ENCODE results near the gene CCDC88C.

Gene CCDC88C

DNA sequence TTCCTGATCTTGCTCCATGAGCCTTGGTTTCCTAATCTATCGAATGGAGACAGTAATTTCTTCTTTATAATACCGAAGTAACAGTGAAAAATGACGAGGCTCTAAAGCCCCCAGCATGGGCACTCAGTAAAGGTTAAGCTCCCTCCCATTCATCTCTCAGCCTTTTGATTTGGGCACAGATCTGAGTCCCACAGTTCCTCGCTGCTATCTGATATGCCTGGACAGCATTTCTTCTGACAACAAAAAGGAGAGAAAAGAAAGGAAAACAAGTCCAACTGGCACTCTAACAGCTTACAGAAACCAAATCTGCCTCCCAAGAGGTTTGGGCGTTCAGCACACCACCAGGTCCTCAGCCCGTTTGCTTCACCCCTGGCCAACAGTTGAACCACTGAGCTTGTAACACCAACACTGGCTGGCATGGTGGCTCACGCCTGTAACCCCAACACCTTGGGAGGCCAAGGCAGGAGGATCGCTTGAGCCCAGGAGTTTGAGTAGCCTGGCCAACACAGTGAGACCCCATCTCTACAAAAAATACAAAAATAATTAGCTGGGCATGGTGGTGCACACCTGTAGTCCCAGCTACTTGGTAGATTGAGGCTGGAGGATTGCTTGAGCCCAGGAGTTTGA lies 19.5 kb downstream of the CCDC88C start:
- DNase-seq: no peak

- DNase-seq: no peak
These were observed 20.4 kb downstream of the CCDC88C start for GRCh38 chr14:91396959-91397815.

- DNase-seq: no peak
These were observed 21.5 kb downstream of the CCDC88C start for GRCh38 chr14:91396013-91396660.

GRCh38 chr14:91395466-91395865 lies 22.2 kb downstream of the CCDC88C start:
- DNase-seq: no peak

- no peak for DNase-seq
These were observed 23.2 kb downstream of the CCDC88C start for GRCh38 chr14:91394105-91395081.

DNA sequence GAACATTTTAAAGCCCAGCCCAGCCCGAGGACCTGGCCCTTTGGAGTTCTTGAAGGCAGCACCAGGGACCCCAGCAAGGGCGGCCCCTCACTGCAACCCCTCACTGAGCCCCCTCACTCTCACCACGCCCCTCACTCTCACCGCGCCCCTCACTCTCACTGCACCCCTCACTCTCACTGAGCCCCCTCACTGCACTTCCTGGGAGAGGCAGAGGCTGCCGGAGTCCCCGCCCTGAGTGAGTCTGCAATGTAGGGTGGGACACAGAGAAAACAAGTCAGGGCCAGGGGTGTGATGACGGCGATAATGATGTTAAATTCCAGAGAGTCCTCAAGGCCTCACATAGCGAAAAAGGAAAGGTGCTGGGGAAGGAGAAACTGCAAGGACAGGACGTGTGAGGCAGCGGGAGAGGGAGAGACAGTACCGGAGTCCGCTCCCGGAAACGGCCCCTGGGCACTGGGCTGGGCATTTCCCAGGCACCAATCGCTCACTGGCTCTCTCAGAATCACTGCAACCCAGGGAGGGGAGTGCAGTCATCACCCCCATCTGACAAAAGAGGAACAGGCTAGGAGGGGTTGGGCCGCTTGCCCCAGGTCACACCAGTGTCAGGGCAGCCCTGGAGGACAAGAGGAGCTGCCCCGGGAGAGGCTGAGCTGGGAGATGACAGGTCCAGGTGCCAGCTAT lies 24.9 kb downstream of the CCDC88C start:
- DNase-seq: no peak

DNA sequence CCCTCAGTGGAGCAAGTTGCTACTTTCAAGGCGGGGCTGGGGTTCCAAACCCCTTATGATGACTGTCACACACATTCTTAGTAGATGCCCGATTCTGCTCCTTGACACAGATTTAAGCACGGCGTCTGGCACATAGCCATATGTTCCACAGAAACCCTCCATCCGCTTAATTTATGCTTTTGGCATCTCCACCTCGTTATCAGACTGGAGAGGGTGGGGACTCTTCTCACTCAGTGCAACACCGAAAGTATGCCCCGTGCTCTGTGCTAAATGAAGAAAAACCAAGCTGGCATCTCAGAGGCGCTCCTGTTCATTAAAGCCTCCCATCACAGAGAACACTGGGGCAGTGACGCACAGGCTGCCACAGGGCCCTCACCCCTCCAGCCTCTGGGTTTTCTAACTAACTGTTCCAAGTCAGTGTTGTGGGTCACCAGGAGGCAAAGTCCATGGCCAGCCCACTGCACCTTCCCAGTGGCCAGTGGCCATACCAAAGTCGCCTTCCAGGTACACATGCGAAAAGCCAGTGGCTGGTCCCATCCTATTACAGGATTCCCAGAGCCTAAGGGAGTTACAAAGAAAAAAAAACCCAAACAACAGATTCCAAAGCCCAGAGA lies 27.3 kb downstream of the CCDC88C start:
- no peak for DNase-seq

GRCh38 chr14:91389150-91389549 lies 28.5 kb downstream of the CCDC88C start:
- DNase-seq: no peak

- DNase-seq: no peak
These were observed 29.1 kb downstream of the CCDC88C start for GRCh38 chr14:91388551-91388975.

DNA sequence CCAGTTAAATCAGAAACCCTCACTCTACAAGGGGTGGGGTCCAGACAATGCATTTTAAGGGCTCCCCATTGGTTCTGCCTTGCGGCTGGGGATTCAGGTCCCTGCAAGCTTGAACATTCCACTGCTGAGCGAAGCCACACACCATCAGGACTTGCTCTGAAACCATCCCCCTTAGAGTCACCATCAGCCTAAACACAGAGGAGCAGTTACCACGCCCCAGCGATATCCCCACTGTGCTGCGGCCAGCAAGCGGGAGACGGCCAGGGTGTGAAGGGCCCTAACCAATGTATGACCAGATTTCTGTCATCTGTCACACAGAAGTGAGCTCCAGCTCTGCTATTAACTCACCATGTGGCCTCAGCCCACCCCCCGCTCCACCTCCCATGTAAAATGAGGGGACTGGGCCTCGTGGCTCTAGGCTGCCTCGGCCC lies 29.7 kb downstream of the CCDC88C start:
- no peak for DNase-seq

GRCh38 chr14:91387169-91387835 lies 30.3 kb downstream of the CCDC88C start:
- DNase-seq: peak; percentile 39

GRCh38 chr14:91385697-91386096 lies 31.9 kb downstream of the CCDC88C start:
- DNase-seq: no peak

DNA sequence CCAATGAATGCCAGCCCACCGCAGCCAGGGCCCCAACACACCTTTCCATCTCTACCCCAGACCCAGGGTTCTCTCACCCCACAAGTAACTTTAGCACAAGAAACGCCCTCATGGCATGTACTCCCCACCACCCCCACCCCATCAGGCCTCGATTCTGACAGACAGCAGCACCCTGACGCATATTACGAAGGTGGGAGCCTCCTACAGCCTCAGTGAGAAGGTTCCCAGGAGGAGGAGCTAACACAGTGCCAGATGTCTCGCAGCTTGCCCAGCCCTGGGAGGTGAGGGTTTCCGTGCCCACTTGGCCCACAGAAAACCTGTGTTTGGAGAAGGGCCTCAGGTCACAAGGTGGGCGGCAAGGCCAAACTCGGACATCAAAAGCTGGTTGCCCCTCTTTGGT lies 32.4 kb downstream of the CCDC88C start:
- DNase-seq: no peak

GRCh38 chr14:91383439-91383838 lies 34.2 kb downstream of the CCDC88C start:
- no peak for DNase-seq

DNA sequence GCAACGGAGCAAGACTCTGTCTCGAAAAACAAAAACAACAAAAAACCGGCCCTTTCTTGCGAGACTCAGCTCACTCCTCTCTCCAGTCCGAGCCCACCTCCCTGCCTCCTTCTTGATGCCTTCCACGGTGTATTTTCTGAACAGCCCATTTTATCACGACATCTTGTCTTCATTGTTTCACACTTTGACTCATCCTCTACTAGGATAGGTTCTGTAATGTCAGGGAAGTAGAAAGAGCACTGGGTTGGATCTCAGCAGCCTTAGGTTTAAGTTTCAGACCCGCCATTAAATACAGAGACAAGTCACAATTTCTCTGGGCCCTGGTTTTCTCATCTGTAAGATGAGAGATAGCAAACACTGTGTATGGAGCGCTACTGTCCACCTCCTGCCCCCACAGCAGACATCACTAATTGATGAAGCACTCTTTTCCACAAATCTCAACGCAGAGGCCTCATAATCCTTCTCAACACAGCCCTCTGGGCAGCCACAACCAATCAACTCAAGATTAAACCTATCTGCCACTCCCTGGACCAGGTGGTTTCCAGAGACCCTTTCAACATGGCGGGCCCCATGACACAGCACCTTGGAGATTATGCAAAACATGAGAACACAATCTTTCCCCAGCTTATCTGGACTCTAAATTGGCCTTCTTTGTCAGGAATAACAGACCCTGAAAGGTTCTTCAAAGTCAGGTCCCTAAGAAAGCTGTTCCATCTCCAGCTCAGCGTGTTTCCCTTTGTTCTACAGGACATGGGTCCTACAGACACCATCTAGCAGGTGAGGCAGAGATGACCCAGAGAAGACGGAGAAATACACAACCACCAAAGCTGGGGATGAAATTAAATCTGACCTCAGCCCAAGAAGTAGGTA lies 35.6 kb downstream of the CCDC88C start:
- no peak for DNase-seq

DNA sequence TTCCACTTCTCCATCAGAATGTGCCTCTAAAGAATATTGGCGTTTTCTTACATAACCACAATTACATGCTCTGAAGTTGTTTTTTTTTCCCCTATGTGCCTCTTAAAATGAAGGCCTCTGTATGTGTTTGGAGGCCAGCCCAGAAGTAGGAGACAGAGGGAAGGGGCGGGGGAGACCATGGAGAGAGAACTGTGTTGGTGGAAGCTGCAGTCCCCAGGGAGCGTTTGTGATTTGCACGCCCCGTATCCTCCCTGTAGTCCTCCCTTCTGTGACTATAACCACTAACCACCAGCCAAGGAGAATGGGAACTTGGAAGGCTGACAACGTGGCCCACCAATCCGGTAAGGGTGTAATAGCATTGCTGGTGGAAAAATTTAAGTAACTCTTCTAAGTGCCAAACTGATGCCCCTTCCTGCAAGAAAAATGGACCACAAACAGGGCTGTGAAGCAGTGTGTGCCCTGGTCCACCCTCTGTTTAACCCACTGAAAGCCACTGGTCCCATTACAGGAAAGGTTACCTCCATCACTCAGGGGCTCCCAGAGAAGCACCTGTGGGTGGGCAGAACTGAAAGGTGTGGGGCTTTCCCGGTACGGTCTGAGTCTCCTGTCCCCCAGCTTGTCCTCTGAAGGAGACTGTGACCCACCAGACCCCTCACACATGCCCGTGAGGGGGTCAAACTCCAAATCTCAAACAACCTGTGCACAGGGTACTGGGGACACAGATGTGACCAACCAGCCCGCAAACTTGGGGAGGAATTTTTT lies 36.8 kb downstream of the CCDC88C start:
- no peak for DNase-seq

DNA sequence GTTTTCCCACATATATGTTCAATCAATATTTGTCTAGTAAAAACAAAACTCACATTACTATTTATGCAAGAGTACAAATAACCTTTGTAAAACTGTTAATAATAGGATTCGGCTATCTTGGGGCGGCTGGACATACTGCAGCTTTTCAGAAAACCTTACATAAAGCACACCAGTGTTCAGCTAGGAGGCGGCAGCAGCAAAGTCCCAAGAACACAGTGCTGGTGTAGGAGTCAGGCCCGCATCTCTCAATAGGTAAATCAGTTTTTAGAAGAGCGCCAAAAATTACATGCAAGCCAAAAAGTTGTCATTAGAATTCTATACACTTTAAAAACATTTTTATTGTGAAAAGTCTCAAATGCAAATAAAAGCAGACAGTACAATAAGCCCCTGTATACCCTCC lies 37.5 kb downstream of the CCDC88C start:
- no peak for DNase-seq

DNA sequence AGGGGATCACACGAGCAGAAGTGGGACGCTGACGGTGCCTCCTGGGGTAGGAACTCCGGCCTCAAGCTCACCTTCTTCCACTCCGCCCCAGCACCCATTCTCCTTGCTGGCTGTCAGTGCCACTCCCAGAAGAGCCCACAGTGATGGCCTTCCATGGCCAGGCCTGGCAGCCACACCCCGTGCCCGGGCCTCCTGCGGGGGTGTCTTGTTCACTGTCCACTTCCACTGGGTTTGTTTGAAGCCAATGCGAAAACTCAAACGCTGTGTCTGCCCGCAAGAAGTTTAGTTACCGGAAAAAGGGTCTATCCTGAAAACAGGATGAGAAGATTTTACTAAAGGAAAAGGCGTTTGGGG lies 38.1 kb downstream of the CCDC88C start:
- DNase-seq: no peak

DNA sequence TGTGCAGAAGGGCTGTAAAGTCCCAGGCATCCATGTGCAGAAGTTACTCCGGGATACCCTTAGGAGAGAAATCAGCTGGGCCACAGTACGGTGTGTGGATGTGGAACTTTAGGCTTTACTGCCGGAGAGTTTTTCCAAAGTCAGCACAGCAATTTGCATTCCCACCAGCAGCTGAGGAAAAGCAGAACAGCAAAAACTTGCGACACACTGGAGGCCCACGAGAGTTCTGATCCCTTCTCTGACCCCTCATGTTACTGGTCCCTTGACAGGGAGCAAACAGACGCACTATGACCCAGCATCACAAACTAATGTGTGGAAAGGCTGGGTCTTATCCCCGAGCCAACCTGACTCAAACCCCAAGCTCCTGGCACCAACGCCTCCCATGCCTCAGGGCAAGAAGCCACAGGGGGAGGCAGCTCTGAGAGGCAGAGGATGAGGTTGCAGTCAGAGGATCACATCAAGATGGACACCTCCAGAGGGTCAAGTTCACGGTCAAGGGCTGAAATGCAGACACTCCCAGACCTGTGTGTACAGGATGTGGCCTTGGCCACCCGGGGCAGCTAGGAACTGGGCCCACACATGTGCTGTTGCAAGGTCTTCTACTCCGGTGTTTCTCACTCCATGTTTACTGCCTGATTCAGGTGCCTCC lies 38.6 kb downstream of the CCDC88C start:
- DNase-seq: peak; percentile 61
